Stimulated activated CD4-positive, alpha-beta T cell treated with anti-CD3 and anti-CD28 coated beads, Interleukin-15, amount 100 ng/mL, for 24 hours (primary cell): ENCODE results near the gene RBMS3.
"Not testable (repeated sequence)": the region's sequence is repeated elsewhere in the genome, so short reads cannot be mapped to it uniquely, and the experiment has no call there.

Experiments
- DNase-seq: peaks from one replicate; pipeline ENCODE4 v3.0.0-alpha.2; 2020

Gene RBMS3

DNA sequence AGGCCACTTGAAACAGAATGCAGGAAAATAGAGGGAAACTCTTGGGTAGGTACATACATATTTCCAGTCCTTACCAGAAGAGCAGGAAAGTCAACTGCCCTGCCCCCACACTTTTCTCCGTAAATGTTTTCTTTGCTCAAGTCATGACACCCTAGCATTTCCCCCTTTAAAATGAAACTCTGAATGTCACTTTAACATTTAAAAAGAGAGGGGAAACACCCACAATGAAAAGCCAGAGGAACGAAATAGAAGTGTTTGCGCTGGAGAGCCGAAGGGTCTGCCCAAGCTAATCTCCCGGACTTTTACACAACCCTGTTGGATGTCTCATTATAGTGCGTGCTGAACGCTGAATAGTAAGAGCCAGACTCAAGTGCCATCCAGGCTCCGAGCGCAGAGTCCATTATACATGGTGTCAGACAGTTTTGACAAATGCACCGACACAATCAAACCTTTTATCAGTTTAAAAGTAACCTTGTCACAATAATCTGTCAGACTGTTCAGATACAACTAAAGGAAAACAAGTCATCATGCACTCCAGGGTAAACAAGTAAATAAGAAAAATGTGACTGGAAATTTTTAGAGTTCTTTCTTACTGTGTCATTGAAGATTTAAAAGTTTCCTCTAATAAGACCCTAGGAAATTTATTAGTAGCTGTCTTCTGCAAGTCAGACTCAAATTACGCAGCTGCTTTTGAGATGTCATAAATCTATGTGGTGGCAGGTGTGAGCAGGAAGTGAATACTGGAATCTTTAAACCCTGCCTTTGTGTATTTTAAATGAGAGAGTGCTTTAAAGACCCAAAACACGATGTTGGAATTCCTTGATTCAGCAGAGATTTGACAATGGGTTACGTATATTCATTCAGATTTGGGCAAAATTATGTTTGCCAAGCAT, 159.8 kb downstream of the RBMS3 start:
- DNase-seq: no peak

DNA sequence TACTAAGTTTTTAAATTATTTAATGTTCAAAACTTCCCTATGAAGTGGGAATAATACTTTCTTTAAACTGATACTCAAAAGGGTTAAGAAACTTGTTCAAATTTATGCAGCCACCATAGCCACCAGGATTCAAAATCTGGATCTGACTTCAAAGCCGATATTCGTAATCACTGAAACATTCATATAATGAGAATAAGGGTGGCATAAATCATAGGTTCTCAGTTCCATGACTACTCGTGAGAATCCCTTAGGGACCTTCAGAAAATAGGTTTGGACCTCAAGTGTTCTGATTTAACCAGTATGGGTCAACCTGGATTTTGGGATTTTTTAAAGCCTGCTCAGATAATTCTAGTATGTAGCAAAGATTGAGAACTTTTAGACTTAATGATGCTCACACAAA, 160.6 kb downstream of the RBMS3 start:
- DNase-seq: no peak

DNA sequence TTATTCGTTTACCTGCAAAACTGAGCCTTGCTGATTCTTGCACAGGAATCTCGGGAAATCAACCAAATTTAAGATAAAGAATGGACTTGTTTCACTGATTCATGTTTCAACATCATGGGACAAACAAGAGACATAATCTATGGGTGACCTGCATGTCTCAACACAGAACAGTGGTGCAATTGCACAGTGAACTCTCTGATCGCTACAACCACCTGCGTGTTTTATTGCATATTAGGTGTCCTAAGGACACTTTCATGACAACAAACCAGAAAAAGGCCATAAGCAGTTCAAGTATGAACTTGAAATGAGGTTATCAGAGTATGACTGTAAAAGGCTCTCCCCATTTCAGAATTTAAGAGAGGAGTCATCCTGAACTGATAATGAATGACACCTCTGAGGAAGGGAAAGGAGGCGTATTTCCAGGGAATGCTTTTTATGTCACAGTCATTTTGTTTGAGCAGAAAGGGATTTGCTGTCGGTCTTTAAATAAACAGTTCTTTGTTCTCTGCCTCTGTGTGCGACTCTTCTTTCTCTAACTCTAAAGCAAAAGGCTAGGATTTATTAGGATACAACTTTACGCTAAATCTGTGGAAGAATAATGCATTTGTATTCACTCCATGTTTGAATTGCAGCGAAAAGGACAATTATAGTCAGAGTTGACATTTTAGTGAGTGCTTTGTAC, 167.2 kb downstream of the RBMS3 start:
- no peak for DNase-seq

DNA sequence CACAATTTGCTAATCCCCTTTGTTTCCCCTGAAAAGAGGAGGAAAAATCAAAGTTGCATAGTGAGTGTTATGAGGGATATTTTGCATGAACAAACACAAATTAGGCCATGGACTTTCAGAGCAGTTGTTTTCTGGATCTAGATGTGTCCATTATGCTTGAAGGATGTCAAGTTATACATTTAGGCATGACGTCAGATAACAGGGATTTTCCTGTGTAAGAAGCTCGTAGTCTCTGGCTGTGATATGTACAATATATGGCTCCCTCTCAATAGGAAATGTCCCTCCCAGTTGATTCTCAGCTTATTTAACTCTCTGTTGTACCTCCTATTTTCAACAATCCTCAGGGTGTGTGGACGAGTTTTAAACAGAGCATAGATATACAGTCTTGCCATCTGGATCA, 171.0 kb downstream of the RBMS3 start:
- DNase-seq: no peak

DNA sequence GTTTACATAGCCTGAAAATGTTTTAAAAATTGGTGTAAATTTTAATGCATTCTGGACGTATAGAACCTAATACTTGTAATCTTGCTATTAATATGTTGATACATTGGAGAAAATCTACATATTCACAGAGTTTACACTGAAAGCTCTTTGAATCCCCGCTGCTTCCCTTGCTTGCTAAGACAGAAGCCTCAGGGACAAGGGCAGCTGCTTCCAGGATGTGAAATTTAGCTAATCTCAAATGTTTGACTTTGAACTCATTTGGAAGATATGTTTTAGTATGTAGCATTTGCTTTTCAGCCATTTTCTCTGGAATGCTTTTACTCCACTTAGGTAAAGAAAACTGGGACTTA, 172.0 kb downstream of the RBMS3 start:
- no peak for DNase-seq

DNA sequence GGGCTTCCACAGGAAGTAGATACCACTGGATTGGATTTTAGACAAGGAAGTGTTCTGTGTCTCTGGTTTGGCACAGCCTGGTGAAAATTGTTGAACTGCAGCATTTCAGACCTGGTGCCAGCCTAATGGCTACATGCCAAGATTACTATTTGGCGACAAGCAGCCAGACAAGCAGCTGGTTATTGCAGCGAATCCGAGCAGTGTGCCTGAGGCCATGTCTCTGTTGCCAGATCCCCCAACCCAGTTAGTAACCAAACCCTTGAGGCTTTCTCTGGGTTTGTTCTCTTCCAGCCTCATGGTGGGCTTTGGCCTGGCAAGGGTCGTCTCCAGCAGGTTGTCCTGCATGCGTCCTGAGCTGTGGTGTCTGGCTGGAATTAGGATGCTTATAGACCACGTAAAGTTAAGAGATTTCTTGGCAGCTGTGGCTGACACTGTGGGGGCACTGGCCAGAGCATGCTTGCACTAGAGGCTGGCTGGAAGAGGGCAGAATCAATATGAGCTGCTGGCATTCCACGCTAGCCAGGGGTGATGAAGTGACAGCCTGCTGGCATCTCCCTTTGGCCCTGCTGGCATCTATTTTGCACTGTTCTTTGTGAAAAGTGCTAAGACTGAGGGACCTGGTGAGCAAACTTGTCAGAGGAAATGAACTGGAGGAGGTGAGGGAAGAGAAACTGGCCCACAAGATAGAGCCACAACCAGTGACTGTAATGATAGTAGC, 172.6 kb downstream of the RBMS3 start:
- no peak for DNase-seq

DNA sequence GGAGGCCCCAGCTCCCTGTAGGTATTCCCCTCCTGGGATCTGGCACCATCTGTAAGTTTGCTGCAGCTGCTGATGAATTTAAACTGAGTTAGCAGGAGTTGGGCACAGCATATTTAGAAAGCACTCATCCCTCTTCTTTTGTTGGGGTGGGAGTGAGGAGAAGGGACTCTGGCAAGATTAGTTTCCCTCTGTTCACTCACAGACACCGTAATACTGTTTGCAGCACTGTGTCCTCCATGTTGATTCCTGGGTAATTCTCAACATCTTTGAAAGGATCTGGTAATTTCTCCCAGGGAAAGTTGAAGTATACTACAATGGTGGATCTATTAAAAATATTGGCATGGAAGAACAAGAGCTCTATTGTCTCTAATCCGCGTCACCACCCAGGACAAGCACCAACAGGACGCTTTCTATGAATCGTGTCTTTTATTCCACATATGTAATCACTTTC, 173.3 kb downstream of the RBMS3 start:
- no peak for DNase-seq

DNA sequence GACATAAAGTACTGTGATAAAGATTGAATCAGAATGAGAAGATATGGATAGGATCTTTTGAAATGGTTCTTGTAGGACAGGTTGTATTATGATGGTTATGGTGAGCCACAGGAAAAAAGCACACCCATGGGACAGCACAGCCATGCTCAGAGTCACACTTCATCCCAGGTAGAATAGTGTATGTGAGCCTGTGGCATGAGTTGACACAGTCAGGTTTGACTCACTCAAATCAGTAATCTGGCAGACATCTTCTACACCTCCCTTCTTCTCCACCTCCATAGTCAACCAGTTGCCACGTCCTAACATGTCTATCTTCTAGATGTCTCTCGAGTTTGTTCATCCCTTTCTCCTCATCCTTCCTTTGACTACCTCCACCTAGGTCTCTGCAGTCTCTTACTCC, 176.0 kb downstream of the RBMS3 start:
- no peak for DNase-seq

DNA sequence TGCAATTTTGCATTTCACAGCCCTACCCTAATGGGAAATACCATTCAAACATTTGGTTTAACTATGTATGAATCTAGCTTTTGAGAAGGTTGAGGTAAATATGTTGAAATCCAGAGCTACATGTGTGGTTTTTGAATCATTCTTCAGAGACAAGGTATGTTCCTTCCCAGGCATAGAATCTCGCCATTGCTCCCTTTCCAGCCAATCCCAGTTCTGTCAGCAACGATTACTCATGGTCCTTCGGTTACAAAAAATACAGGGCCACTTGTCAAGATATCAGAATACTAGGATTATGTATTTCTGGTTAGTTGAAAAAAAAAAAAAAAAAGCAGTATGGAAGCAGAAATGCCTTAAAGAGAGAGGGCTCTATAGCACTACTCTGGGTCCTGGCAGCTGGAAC, 182.4 kb downstream of the RBMS3 start:
- DNase-seq: no peak

DNA sequence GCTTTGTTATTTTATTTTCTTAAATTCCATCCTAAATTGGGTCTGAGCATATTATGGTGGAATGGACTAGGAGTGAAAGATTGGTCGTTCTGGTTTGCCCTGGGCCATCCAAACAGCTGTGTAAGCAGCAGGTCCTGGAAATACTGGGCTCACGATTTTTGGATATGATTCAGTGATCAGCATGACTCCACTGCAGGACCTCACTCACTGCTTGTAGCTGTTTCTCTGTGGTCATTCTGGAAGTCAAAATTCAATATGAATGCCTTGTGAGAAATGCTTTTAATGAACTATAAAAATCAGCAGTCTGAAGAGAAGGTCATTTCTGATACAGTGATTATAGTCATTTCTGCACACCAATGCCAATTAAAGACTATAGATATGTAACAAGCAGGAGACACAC, 185.0 kb downstream of the RBMS3 start:
- DNase-seq: no peak

DNA sequence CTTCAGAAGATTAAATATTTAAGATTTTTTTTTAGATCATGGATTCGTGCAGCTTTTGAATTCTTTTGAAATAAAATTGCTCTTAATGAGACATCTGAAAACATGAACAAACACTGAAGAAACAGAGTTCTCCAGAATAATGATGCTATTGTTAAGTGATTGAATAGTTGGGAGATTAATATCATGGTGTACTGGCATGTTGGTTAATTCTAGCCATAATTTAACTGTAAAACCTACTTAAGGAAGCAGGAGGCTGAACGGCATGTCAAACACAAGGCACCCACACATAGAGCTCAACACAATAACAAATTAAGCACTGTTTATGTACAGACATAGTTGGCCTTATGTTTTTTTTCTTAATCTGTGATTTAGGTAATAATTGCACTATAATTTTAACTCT, 185.6 kb downstream of the RBMS3 start:
- no peak for DNase-seq

DNA sequence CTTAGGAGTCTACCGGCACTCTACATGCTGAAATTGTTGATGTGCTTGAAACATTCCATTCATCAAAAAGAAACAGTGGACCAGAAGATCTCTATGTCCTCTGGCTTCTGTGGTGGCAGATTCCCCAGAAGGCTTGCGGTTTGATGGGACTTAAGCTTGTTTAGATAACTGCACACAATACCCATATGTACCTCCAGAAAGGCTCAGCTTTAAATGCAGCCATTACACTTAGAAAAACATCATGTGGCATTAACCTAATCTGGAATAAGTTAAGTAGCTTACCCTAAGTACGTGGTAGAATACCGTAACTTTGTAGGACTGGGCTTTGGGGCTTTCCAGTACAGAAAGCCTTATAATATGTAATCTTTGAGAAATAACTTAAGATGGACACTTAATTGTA, 187.3 kb downstream of the RBMS3 start:
- DNase-seq: no peak

DNA sequence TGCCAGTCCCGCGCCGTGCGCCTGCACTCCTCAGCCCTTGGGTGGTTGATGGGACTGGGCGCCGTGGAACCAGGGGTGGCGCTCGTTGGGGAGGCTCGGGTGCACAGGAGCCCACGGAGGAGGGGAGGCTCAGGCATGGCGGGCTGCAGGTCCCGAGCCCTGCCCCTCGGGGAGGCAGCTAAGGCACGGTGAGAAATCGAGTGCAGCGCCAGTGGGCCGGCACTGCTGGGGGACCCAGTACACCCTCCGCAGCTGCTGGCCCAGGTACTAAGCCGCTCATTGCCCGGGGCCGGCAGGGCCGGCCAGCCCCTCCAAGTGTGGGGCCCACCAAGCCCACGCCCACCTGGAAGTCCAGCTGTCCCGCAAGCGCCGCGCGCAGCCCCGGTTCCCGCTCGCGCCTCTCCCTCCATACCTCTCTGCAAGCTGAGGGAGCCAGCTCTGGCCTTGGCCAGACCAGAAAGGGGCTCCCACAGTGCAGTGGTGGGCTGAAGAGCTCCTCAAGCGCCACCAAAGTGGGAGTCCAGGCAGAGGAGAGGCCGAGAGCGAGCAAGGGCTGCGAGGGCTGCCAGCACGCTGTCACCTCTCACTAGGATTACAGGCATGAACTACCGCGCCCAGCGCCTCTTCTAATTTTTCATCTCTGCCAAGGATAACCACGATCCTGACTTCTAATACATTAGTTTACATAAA, 192.8 kb downstream of the RBMS3 start:
- not testable (repeated sequence) for DNase-seq

DNA sequence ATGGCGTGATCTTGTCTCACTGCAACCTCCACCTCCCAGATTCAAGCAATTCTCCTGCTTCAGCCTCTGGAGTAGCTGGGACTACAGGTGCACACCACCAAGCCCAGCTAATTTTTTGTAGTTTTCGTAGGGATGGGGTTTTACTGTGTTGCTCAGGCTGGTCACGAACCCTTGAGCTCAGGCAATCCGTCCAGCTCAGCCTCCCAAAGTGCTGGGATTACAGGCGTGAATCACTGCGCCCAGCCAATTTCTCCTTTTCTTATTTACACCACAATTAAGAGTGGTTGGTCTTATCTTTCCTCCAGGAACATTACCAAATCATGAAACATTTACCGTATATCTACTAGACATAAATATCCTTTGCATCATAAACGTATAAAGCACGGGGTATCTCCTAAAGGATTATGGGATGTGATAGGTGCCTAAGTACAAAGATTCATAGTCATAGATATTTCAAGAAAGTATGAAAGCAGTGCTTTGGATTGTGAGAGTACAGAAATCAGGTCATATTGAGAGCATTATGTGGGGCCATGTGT, 194.5 kb downstream of the RBMS3 start:
- DNase-seq: no peak

DNA sequence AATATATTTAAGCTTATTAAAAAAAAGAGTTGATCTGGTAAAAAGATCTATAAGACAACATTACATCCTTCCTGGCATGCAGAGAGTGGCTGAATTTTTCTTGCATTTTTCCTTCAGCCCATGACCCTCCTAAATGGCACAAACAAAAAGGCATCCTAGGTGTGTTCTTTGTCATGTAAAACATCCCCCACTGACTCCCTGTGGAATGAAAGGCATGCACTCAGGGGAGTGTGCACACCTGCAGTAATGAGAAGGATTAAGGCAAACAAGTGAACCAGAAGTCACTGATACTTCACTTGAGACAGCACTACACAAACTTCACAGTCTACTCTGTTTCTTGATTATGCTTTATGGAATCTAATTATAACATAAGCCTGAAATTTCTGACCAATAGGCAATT, 195.0 kb downstream of the RBMS3 start:
- DNase-seq: no peak

DNA sequence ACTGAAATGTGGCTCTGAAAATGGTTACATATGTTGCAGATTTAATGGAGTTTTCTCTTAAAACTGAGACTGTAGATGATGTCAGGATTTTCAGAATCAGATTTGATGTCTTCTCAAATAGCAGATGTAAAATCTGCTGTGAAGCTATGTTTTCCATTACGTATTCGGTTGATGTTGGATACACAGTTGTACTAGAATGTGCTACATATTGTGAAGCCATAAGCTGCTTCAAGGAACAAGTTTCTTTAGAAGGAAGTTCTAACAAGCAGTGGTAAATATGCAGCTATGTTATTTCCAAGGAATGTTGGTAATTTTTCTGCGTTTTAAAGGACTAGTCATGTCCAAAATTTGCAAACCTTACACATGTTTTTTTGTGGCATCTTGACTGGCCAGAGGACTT, 197.7 kb downstream of the RBMS3 start:
- DNase-seq: no peak

DNA sequence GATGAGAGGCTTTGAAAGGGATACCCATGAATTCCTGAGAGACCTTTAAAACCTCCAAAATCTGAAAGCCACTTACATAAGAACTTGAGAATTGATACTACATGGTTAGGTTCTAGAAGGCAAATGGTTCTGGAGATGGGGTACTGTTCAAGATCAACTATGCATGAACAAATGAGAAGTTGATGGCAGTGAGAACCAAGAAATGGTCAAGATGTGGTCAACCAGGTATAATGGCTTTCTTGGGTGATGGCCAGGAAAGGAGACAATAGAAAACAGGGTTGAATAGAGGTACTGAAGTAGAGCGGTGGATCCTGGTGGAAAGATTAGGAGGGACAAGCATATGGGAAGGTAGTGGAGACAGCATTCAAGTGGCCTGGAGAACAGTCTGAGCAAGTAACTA, 200.4 kb downstream of the RBMS3 start:
- DNase-seq: no peak

DNA sequence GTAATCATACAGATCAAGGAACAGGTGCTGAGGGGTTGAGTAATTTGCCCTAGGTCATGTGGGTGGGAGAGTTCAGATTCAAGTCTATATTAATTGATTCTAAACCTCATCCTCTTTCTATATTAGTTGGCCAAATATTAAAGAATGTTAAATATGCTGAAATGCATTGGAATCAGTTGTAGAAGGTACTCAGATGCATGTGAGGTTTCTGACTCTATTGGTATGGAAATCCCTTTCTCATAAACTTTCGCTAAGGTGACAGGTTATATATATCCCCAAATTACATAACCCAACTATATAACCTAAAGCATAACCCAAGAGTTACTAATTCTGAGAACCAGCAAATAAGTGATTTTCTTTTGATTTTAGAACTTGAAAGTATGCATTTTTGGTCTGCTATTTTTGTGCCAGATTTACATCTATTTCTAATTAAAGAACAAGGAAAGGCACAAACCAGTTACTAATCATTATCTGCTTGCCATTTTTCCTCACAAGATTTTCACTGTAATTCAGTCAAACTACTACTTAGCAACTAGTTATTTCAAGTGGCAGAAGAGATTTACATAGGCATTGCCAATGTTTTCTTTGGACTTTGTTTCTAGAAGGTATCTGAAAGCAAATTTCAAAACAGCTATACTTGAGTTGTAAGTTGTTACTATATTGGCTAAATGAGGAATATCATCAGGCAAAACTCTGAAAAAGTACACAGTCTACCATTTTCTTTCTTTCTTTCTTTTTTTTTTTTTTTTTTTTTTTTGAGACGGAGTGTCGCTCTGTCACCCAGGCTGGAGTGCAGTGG, 201.3 kb downstream of the RBMS3 start:
- no peak for DNase-seq

DNA sequence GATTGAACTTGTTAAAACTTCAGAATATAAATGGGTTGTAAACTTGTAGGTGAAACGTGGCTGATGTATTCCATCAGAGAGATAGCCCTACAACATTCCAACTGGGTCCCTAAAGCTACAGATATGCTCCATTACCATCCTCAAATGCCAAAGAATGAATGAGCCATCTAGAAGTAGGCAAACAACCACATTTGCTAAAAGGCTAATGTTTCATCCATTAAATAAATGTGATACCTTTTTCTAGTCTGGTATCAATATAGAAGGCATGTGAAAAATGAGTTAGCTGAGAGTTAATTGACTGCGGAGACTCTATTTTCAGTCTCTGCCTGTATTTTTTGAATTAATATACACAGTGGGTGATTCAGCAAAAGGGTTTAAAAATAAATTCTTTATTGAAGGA, 203.8 kb downstream of the RBMS3 start:
- no peak for DNase-seq

DNA sequence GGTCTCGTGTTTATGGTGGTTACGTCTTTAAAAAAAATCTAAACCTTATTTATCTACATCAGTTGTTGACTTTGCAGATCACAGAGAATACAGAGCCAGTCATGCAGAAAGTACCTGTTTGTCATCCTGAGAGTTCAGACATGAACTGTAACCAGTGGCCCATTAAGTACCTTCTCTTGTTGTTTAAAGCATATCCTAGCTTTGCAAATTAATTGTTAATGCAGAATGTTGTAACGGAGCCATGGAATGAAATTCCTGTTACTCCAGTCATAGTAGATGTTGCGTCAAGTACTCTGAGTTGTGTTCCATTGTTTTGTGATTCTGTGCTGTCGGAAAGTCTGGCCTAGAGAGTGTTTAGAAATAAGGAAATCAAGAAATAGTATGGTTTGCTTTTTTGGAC, 205.2 kb downstream of the RBMS3 start:
- no peak for DNase-seq

DNA sequence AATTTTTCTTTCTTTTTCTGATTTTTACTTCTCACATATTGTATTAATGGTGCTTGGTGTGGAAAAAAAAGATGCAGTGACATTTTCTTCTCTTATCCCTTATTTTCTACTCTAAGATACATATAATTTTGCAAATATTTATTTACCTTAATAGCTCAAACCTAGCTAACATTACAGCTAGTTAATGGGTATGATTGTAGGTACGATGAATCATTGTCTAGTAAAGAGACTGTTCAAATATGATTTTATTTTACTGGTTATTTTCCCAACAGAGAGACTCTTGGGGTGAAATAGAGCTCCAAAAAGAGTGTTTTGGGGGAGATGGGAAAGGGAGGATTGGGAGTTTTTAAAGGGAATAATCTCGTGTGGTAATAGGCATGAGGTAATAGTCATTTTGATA, 206.0 kb downstream of the RBMS3 start:
- DNase-seq: no peak

DNA sequence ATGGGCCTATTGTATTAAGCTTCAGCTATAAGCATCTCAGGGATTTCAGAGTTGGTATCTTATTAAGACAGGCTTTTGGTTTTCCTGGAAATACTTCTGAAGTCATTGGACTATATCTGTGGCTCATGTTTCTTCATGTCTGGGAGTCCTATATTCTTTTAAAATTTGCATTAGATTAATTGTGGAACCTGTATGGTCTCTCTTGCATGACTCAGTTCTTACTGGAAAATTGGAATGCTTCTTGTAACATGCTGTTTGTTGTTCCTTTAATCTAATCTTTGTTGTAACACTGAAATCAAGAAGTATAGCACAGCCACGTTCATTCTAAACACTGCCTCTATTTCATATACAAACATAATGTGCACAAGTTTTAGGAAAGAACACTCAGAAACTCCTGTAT, 208.1 kb downstream of the RBMS3 start:
- no peak for DNase-seq
